CD14-positive monocyte (primary cell): ENCODE data around the gene PPM1D. TPM values are rescaled to one million over a fixed set of nuclear protein-coding genes. Genes with fewer than 3 reads are reported as not detected.
A peak's percentile ranks its signal among the peaks of the same experiment; 100 is the strongest.
"Not testable (repeated sequence)": the region's sequence is repeated elsewhere in the genome, so short reads cannot be mapped to it uniquely, and the experiment has no call there.

Experiments
- DNase-seq, 3 donors: peaks; one replicate each; pipeline ENCODE4 v3.0.0-alpha.2; 2011 to 2022
- H2AFZ ChIP-seq: 2 replicates; pipeline ENCODE4 v1.6.0; 2012; ENCODE audit warnings: mild to moderate bottlenecking, low read depth, low read length, inconsistent platforms; ENCODE audit not compliant: insufficient read depth, poor library complexity, severe bottlenecking
- H3K27ac ChIP-seq, 2 donors: 1 replicate in 1 of 2; 2 replicates in 1 of 2; pipeline ENCODE4 v1.5.1; 2012 to 2013; ENCODE audit warnings: low read length in 2 of 2, control low read depth in 1 of 2, inconsistent platforms in 1 of 2, low read depth in 1 of 2, mild to moderate bottlenecking in 1 of 2
- H3K27me3 ChIP-seq, 2 donors: one replicate each; pipeline versions ENCODE4 v1.6.0 to v1.6.1; 2011 to 2013; ENCODE audit warnings: low read length in 2 of 2; ENCODE audit not compliant: control insufficient read depth in 2 of 2, insufficient read depth in 2 of 2
- H3K36me3 ChIP-seq, 2 donors: replicated peaks in 1 of 2; 1 replicate in 1 of 2; 2 replicates in 1 of 2; pipeline versions ENCODE4 v1.5.1 to v1.6.1; 2012 to 2013; ENCODE audit warnings: low read length in 2 of 2, control low read depth in 1 of 2, inconsistent platforms in 1 of 2, mild to moderate bottlenecking in 1 of 2; ENCODE audit not compliant: insufficient read depth in 2 of 2, control insufficient read depth in 1 of 2
- H3K4me1 ChIP-seq, 2 donors: 1 replicate in 1 of 2; 2 replicates in 1 of 2; pipeline versions ENCODE4 v1.5.1 to v1.6.1; 2012 to 2013; ENCODE audit warnings: low read length in 2 of 2, control low read depth in 1 of 2, inconsistent platforms in 1 of 2, mild to moderate bottlenecking in 1 of 2, moderate library complexity in 1 of 2; ENCODE audit not compliant: insufficient read depth in 2 of 2, control insufficient read depth in 1 of 2
- H3K4me2 ChIP-seq: replicated peaks from 2 replicates; pipeline ENCODE3; 2012; ENCODE audit warnings: low read length, moderate library complexity, mild to moderate bottlenecking; ENCODE audit not compliant: poor library complexity, severe bottlenecking; ENCODE audit errors: extremely low read depth
- H3K4me3 ChIP-seq, 3 experiments: fragments of 200-600 bp in 1 of 3; sonication (generic) in 1 of 3; replicated peaks in 1 of 3; 1 replicate in 2 of 3; 2 replicates in 1 of 3; pipeline ENCODE4 v1.5.1; 2011 to 2013; ENCODE audit warnings: low read length in 3 of 3, mild to moderate bottlenecking in 3 of 3, control low read depth in 2 of 3, low read depth in 2 of 3, inconsistent platforms in 1 of 3, moderate library complexity in 1 of 3
- H3K79me2 ChIP-seq: 2 replicates; pipeline ENCODE4 v1.6.0; 2012; ENCODE audit warnings: mild to moderate bottlenecking, control low read depth, inconsistent platforms, low read length, moderate library complexity; ENCODE audit not compliant: insufficient read depth
- H3K9ac ChIP-seq: 2 replicates; pipeline ENCODE4 v1.6.0; 2017; ENCODE audit warnings: low read length, mild to moderate bottlenecking; ENCODE audit not compliant: insufficient read depth, poor library complexity, severe bottlenecking
- H3K9me3 ChIP-seq, 2 donors: replicated peaks in 1 of 2; 1 replicate in 1 of 2; 2 replicates in 1 of 2; pipeline versions ENCODE4 v1.5.1 to v1.6.1; 2012 to 2013; ENCODE audit warnings: low read length in 2 of 2, control low read depth in 1 of 2; ENCODE audit not compliant: control insufficient read depth in 1 of 2, insufficient read depth in 1 of 2
- H4K20me1 ChIP-seq: 2 replicates; pipeline ENCODE4 v1.6.0; 2012; ENCODE audit warnings: mild to moderate bottlenecking, low read length, control low read depth, moderate library complexity; ENCODE audit not compliant: insufficient read depth
- H3K27ac Mint-ChIP-seq, 7 donors: one replicate each; pipeline ENCODE4 v1.8.0; 2020; ENCODE audit warnings: mild to moderate bottlenecking in 7 of 7, mixed read lengths in 7 of 7, moderate library complexity in 6 of 7, inconsistent platforms in 2 of 7
- H3K27me3 Mint-ChIP-seq, 3 donors: one replicate each; pipeline ENCODE4 v1.8.0; 2021 to 2022; ENCODE audit warnings: low read depth in 3 of 3, mild to moderate bottlenecking in 3 of 3, mixed read lengths in 3 of 3, moderate library complexity in 3 of 3, inconsistent platforms in 1 of 3
- H3K36me3 Mint-ChIP-seq, 2 donors: one replicate each; pipeline ENCODE4 v1.8.0; 2020; ENCODE audit warnings: mixed read lengths in 2 of 2, inconsistent platforms in 1 of 2, mild to moderate bottlenecking in 1 of 2
- H3K4me1 Mint-ChIP-seq: one replicate; pipeline ENCODE4 v1.8.0; 2020; ENCODE audit warnings: mild to moderate bottlenecking, mixed read lengths
- H3K4me3 Mint-ChIP-seq, 2 donors: one replicate each; pipeline ENCODE4 v1.8.0; 2020; ENCODE audit warnings: mild to moderate bottlenecking in 2 of 2, mixed read lengths in 2 of 2, moderate library complexity in 1 of 2
- H3K9me3 Mint-ChIP-seq, 7 donors: one replicate each; pipeline ENCODE4 v1.8.0; 2020 to 2022; ENCODE audit warnings: mixed read lengths in 7 of 7, mild to moderate bottlenecking in 6 of 7, moderate library complexity in 6 of 7, inconsistent platforms in 2 of 7
- CTCF ChIP-seq: fragments of 200-600 bp; IDR thresholded peaks from one replicate; pipeline ENCODE4 v1.8.0; 2022; ENCODE audit warnings: antibody characterized with exemption, mild to moderate bottlenecking
- WGBS: methylation state at CpG from one replicate; pipeline ENCODE4 v1.1.5; 2013; ENCODE audit warnings: missing lambda C conversion rate; ENCODE audit not compliant: insufficient coverage; 5-methylcytosine and 5-hydroxymethylcytosine counted together
- intact Hi-C, 2 donors: fragments of 100-400 bp; cut with micrococcal nuclease; formaldehyde crosslinking; loops; one replicate each; pipeline versions ENCODE4 v1.15.0 to v1.15.1; 2023
- polyA plus RNA-seq, 3 donors: library from polyadenylated mRNA; depleted of rRNA in 1 of 3; unstranded in 2 of 3; stranded (reverse) in 1 of 3; fragments of 300-500 nt in 2 of 3; fragments of >200 nt in 1 of 3; fragmentation: Illumina TruSeq in 2 of 3; gene quantifications; 1 replicate in 2 of 3; 2 replicates in 1 of 3; pipeline ENCODE4 v1.2.3, GENCODE V29; 2012 to 2021

PPM1D gene
- polyA plus RNA-seq, 3 donors, result 4.7 to 7.3 (median 7.2) TPM

GRCh38 chr17:60610473-60610872 is 10.5 kb downstream of the PPM1D start:
- TF ChIP-seq CTCF, result no peak

GRCh38 chr17:60611321-60611720 is 11.3 kb downstream of the PPM1D start:
- H3K9me3 ChIP-seq, H3K4me3 Mint-ChIP-seq, H3K4me3 ChIP-seq, intact Hi-C loops, H3K4me2 ChIP-seq, H3K27me3 Mint-ChIP-seq, H2AFZ ChIP-seq, H3K4me1 ChIP-seq, DNase-seq, H3K9me3 Mint-ChIP-seq, H3K9ac ChIP-seq, H3K27me3 ChIP-seq, H3K36me3 Mint-ChIP-seq, H3K36me3 ChIP-seq: not testable (repeated sequence)
- peak overlapping the region in 2 of 7 donors; percentile 10 to 55 for H3K27ac Mint-ChIP-seq
- Histone ChIP-seq H3K79me2 (peaks cover 100% of the 10 kb centered on the region), H4K20me1 (peaks cover 100% of the 10 kb centered on the region), H3K27ac (peak overlapping the region in 1 of 2 donors; percentile 20)
- H3K4me1 Mint-ChIP-seq, result peaks cover 16% of the 10 kb centered on the region
- WGBS, result 100% methylated on average over 2 of the region's 5 CpGs

More at GRCh38 chr17:60610473-60610872, 10.5 kb downstream of the PPM1D start:
- Histone ChIP-seq H3K4me3 (no peak overlapping the region), H3K4me2 (no peak overlapping the region), H3K9me3 (no peaks in the 10 kb centered on the region), H4K20me1 (peaks cover 100% of the 10 kb centered on the region), H3K27me3 (no peaks in the 10 kb centered on the region), H3K27ac (peak overlapping the region in 1 of 2 donors; percentile 16), H3K9ac (no peak overlapping the region), H3K79me2 (peaks cover 100% of the 10 kb centered on the region), H3K36me3 (peaks cover 0 to 9% of the 10 kb centered on the region in 2 donors), H3K4me1 (no peaks in the 10 kb centered on the region), H2AFZ (no peak overlapping the region)
- intact Hi-C loops, result no loop called here
- no peak for DNase-seq
- Mint-ChIP-seq H3K27ac (no peak overlapping the region), H3K9me3 (no peaks in the 10 kb centered on the region), H3K4me3 (no peak overlapping the region), H3K36me3 (peaks cover 5 to 9% of the 10 kb centered on the region in 2 donors), H3K4me1 (peaks cover 20% of the 10 kb centered on the region), H3K27me3 (no peaks in the 10 kb centered on the region)
- no CpG with 5 or more reads among the region's 2 CpGs for WGBS
